SKM-1 (cell line): ENCODE results near the gene SYT9.
A peak's percentile ranks its signal among the peaks of the same experiment; 100 is the strongest.
"Not testable (repeated sequence)": the region's sequence is repeated elsewhere in the genome, so short reads cannot be mapped to it uniquely, and the experiment has no call there.

Experiments
- DNase-seq: peaks from one replicate; lab custom pipeline; 2025; ENCODE audit not compliant: unreplicated experiment; lab: John Stamatoyannopoulos, UW

Gene SYT9

GRCh38 chr11:7498193-7498592 lies 246.5 kb downstream of the SYT9 start:
- no peak for DNase-seq

GRCh38 chr11:7499081-7499480 lies 247.4 kb downstream of the SYT9 start:
- no peak for DNase-seq

DNA sequence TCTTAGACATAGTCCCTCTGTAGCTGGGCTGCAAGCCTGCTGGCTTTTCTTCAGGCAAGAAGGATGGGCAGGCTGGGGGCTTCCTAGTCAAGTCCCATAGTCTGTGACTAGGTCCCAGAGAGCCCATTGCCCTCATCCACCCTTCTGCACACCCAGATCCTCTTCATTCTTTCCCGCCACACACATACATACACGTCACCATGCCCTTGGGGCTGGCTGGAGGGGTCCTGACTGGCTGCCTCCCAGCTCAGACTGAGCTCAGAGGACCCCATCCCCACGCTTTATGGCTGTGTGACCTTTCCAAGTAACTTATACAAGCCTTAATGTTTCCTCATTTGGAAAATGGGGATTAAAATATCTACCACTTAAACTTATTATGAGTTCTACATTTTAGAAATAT lies 248.5 kb downstream of the SYT9 start:
- no peak for DNase-seq

GRCh38 chr11:7501251-7501650 lies 249.5 kb downstream of the SYT9 start:
- DNase-seq: no peak

- DNase-seq: no peak
These were observed 250.2 kb downstream of the SYT9 start for GRCh38 chr11:7501894-7502293.

- DNase-seq: no peak
These were observed 254.5 kb downstream of the SYT9 start for GRCh38 chr11:7506243-7506642.

DNA sequence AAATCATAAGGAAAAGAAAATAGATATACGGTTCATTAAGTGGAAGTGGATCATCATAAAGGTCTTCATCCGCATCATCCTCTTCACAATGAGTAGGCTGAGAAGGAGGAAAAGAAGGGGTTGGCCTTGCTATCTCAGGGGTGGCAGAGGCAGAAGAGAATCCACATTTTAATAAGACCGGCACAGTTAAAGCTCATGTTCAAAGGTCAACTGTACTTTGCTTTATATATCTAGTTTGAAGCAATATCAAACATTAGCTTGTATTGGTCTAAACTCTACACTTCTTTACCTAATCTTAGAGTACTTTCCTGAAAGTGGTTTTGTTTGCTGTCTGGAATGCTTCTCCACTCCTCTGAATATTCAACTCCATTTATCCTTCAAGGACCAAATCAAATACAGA lies 256.4 kb downstream of the SYT9 start:
- no peak for DNase-seq

GRCh38 chr11:7509966-7510365 lies 258.3 kb downstream of the SYT9 start:
- no peak for DNase-seq

GRCh38 chr11:7511401-7511800 lies 259.7 kb downstream of the SYT9 start:
- DNase-seq: no peak

- peak; percentile 94 for DNase-seq
These were observed 261.0 kb downstream of the SYT9 start for GRCh38 chr11:7512525-7513233.

DNA sequence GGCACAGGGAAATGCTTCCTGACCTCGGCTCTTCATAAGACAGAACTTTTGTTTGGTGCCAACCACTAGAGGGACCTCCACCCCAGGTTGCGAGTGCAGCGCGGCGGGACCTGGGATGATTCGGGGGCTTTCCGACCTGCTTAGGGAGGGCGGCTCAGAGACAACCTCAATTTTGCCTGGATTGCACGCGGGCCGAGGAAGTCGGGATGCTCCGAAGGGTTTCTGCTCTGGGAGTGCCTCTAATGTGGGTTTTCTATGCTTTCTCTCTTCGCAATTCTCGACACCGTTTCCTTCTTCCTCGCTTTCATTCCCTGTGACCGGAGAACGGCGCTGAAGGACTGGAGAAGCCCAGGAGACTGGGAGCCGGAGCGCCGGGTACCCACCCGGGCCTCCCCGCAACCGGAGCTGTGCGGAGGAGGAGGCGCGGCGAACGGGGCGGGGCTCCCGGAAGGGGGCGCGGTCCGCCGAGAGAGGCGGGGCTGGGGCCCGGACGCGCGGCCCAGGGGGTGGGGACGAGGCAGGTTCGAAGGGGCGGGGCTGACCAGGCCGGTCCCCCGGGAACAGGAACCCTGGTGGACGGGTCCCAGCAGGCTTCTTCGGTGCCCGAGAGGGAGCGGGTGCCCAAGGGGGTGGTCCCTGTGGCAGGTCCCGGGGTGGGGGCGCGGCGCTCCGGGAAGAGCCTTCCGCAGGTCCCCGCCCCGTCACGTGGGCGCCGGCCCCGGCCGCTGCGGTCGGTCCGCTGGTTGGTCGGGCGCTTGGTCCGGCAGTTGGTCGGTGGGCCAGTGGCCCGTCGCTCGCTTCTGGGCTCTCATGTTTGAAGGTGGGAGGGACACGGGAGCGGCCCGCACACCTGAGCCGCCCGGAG lies 261.8 kb downstream of the SYT9 start, which contains the start of gene PPFIBP2:
Gene PPFIBP2, plus strand, starts transcription at position 766 of the 865 bp plus-strand sequence. CDS start 35,477 bp downstream, outside the sequence.
- peak; percentile 68 for DNase-seq

GRCh38 chr11:7514099-7514591 lies 262.4 kb downstream of the SYT9 start:
- DNase-seq: no peak

DNA sequence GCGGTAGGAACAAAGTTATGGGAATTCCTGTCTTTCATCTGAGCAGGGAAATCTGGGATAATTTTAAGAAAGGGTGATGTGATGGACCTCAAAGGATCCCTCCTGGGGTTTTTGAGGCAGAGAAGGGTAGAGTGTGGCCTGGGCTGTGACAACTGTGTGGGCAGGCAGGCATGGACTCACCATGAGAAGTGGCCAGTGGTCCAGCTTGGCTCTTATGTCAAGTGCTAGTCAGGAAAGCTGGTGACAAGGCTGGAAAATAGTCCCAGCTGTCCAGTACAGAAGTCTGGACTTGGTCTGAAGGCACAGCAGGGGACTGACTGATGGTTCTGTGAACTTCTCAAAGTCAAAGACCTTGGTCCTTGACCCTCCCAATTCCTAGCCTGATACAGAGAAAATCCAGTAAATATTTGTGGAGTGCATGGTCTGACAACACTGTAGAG lies 263.8 kb downstream of the SYT9 start:
- no peak for DNase-seq

GRCh38 chr11:7516475-7516874 lies 264.8 kb downstream of the SYT9 start:
- no peak for DNase-seq

DNA sequence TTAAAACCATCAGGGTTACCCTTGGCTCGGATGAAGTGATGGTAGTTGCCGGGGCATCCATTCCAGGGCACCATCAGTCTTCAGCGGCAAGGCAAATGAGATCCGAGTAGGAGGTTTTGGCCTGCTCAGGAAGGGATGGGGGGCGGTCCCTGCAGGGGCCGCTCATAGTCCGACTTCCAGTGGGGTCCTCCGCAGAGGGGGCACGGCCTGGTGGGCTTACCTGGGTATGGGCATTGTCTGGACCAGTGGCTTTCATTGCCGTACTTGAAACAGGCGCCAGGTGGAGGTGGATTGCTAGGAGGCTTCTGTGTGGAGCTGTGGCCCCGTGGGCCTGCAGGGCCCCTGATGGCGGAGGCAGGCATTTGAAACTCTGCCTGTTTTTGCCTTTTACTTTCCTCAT lies 266.0 kb downstream of the SYT9 start:
- DNase-seq: not testable (repeated sequence)
